IMR-90 (cell line): ENCODE data around the gene IL11. TPM values are rescaled to one million over a fixed set of nuclear protein-coding genes. Genes with fewer than 3 reads are reported as not detected.
A peak's percentile ranks its signal among the peaks of the same experiment; 100 is the strongest.

Experiments used
- ATAC-seq: fragments of 200-7000 bp; cut with Tn5 transposase; 2 replicates; pipeline ENCODE4 v1.9.1; 2020; ENCODE audit warnings: low read depth, mild to moderate bottlenecking, moderate library complexity
- BruUV-seq: library from RNA; stranded (reverse); fragments of 400-500 nt; replicated peaks from 2 replicates; lab custom pipeline; 2021; lab: Mats Ljungman, UMichigan
- CTCF ChIA-PET: fragments of 300-600 bp; formaldehyde crosslinking; extraction: SDS; loops from one replicate; lab custom pipeline; 2021; ENCODE audit warnings: antibody characterized with exemption; lab: Yijun Ruan, JAX
- POLR2A ChIA-PET: fragments of 300-600 bp; sonication (Branson Sonifier 250); formaldehyde crosslinking; loops from one replicate; lab custom pipeline; 2022; ENCODE audit warnings: antibody characterized with exemption; ENCODE audit not compliant: unreplicated experiment; lab: Charles Lee
- DNase-seq: peaks from one replicate; pipeline ENCODE4 v3.0.0; 2013
- H2AFZ ChIP-seq: replicated peaks from 2 replicates; pipeline ENCODE3; 2013; ENCODE audit warnings: low read length, mild to moderate bottlenecking; ENCODE audit not compliant: poor library complexity
- H2AK5ac ChIP-seq: 2 replicates; pipeline ENCODE4 v1.6.1; 2013; ENCODE audit warnings: low read depth, low read length, inconsistent platforms
- H2AK9ac ChIP-seq: replicated peaks from 2 replicates; pipeline ENCODE3; 2013; ENCODE audit warnings: mild to moderate bottlenecking, low read depth, low read length, moderate library complexity; ENCODE audit not compliant: poor library complexity
- H2BK120ac ChIP-seq: 2 replicates; pipeline ENCODE4 v1.6.1; 2013; ENCODE audit warnings: low read depth, low read length, inconsistent platforms
- H2BK15ac ChIP-seq: 3 replicates; pipeline ENCODE4 v1.6.1; 2013; ENCODE audit warnings: low read depth, low read length, inconsistent platforms
- H2BK20ac ChIP-seq: 2 replicates; pipeline ENCODE4 v1.6.1; 2013; ENCODE audit warnings: low read depth, mild to moderate bottlenecking, inconsistent platforms, low read length, moderate library complexity
- H2BK5ac ChIP-seq: 2 replicates; pipeline ENCODE4 v1.6.1; 2013; ENCODE audit warnings: mild to moderate bottlenecking, low read depth, low read length, inconsistent platforms; ENCODE audit not compliant: poor library complexity, severe bottlenecking
- H3K14ac ChIP-seq: replicated peaks from 2 replicates; pipeline ENCODE4 v1.6.1; 2013; ENCODE audit warnings: low read depth, low read length, inconsistent platforms
- H3K18ac ChIP-seq: 2 replicates; pipeline ENCODE4 v1.6.1; 2013; ENCODE audit warnings: low read depth, low read length, control low read depth
- H3K23ac ChIP-seq: 2 replicates; pipeline ENCODE4 v1.6.1; 2013; ENCODE audit warnings: low read depth, low read length, inconsistent platforms
- H3K27ac ChIP-seq: 2 replicates; pipeline ENCODE4 v1.5.1; 2013; ENCODE audit warnings: mild to moderate bottlenecking, control low read depth, low read length; ENCODE audit not compliant: insufficient read depth
- H3K27me3 ChIP-seq: 2 replicates; pipeline ENCODE4 v1.6.1; 2013; ENCODE audit warnings: low read length; ENCODE audit not compliant: control insufficient read depth, insufficient read depth
- H3K36me3 ChIP-seq: 2 replicates; pipeline ENCODE4 v1.6.1; 2013; ENCODE audit warnings: low read length, mixed read lengths; ENCODE audit not compliant: control insufficient read depth, insufficient read depth
- H3K4ac ChIP-seq: 2 replicates; pipeline ENCODE4 v1.6.1; 2013; ENCODE audit warnings: low read depth, low read length, inconsistent platforms
- H3K4me1 ChIP-seq: 2 replicates; pipeline ENCODE4 v1.6.1; 2013; ENCODE audit warnings: low read length, mixed read lengths; ENCODE audit not compliant: control insufficient read depth, insufficient read depth
- H3K4me2 ChIP-seq: 2 replicates; pipeline ENCODE4 v1.6.1; 2013; ENCODE audit warnings: low read depth, mild to moderate bottlenecking, control low read depth, low read length, moderate library complexity
- H3K4me3 ChIP-seq: 2 replicates; pipeline ENCODE4 v1.5.1; 2013; ENCODE audit warnings: low read depth, mild to moderate bottlenecking, control low read depth, low read length, moderate library complexity; ENCODE audit not compliant: insufficient read depth
- H3K56ac ChIP-seq: 2 replicates; pipeline ENCODE4 v1.6.1; 2013; ENCODE audit warnings: low read length, inconsistent platforms; ENCODE audit not compliant: insufficient read depth; ENCODE audit errors: extremely low read depth
- H3K79me1 ChIP-seq, 2 experiments: 2 replicates each; pipeline ENCODE4 v1.6.1; 2013; ENCODE audit warnings: low read length in 2 of 2, inconsistent platforms in 1 of 2, low read depth in 1 of 2
- H3K9ac ChIP-seq: 2 replicates; pipeline ENCODE4 v1.6.1; 2013; ENCODE audit warnings: low read depth, low read length, control low read depth
- H3K9me1 ChIP-seq: 2 replicates; pipeline ENCODE4 v1.6.1; 2013; ENCODE audit warnings: low read length, inconsistent platforms; ENCODE audit not compliant: insufficient read depth
- H3K9me3 ChIP-seq: 2 replicates; pipeline ENCODE4 v1.6.1; 2013; ENCODE audit warnings: low read length; ENCODE audit not compliant: control insufficient read depth, insufficient read depth
- H4K20me1 ChIP-seq: 2 replicates; pipeline ENCODE4 v1.6.1; 2013; ENCODE audit warnings: low read length, inconsistent platforms; ENCODE audit not compliant: insufficient read depth
- H4K5ac ChIP-seq: 2 replicates; pipeline ENCODE4 v1.6.1; 2013; ENCODE audit warnings: mild to moderate bottlenecking, low read depth, low read length, control low read depth
- H4K8ac ChIP-seq, 2 experiments: 2 replicates each; pipeline ENCODE4 v1.6.1; 2013; ENCODE audit warnings: low read depth in 2 of 2, low read length in 2 of 2, control low read depth in 1 of 2, inconsistent platforms in 1 of 2
- H4K91ac ChIP-seq: 2 replicates; pipeline ENCODE4 v1.6.1; 2013; ENCODE audit warnings: low read depth, low read length, inconsistent platforms; ENCODE audit not compliant: insufficient read depth
- MAZ ChIP-seq: IDR thresholded peaks from 2 replicates; pipeline ENCODE4 v1.6.1; 2012; ENCODE audit warnings: low read depth, mild to moderate bottlenecking, low read length, improper control_type of control experiment, moderate library complexity, borderline replicate concordance
- RCOR1 ChIP-seq: IDR thresholded peaks from 2 replicates; pipeline ENCODE4 v1.6.1; 2012; ENCODE audit warnings: mild to moderate bottlenecking, low read length, improper control_type of control experiment; ENCODE audit not compliant: insufficient replicate concordance
- WGBS, 2 experiments: methylation state at CpG; one replicate each; pipeline versions ENCODE4 v1.1.5 to v1.1.7; 2013; ENCODE audit warnings: missing lambda C conversion rate in 2 of 2; ENCODE audit not compliant: insufficient read length in 1 of 2; ENCODE audit errors: extremely low coverage in 2 of 2; 5-methylcytosine and 5-hydroxymethylcytosine counted together
- dilution Hi-C: fragments of 300-500 bp; cut with HindIII; formaldehyde crosslinking; loops from one replicate; pipeline ENCODE4 v1.14.3; 2018; ENCODE audit warnings: low sequenced_read_pairs; ENCODE audit not compliant: unreplicated experiment
- in situ Hi-C: fragments of 300-500 bp; cut with MboI; formaldehyde crosslinking; loops from 3 replicates; pipeline ENCODE4 v1.14.3; 2019; ENCODE audit warnings: low sequenced_read_pairs, inconsistent platforms, mixed read lengths
- intact Hi-C: fragments of 100-400 bp; cut with micrococcal nuclease; formaldehyde crosslinking; loops from 2 replicates; pipeline ENCODE4 v1.10.0; 2022
- polyA plus RNA-seq, 3 experiments: library from polyadenylated mRNA; depleted of rRNA; stranded (reverse); fragments of >200 nt; gene quantifications; 2 replicates each; pipeline ENCODE4 v1.2.3, GENCODE V29; 2012; ENCODE audit warnings: low replicate concordance in 1 of 3
- total RNA-seq: library from RNA; depleted of rRNA; stranded (reverse); fragments of >200 nt; gene quantifications from 2 replicates; pipeline ENCODE4 v1.2.3, GENCODE V29; 2012

The IL11 gene
- total and polyA plus RNA-seq, 2 of the 4 experiments (the other 2 are of a cell fraction) = 14.3 to 33.6 TPM

DNA sequence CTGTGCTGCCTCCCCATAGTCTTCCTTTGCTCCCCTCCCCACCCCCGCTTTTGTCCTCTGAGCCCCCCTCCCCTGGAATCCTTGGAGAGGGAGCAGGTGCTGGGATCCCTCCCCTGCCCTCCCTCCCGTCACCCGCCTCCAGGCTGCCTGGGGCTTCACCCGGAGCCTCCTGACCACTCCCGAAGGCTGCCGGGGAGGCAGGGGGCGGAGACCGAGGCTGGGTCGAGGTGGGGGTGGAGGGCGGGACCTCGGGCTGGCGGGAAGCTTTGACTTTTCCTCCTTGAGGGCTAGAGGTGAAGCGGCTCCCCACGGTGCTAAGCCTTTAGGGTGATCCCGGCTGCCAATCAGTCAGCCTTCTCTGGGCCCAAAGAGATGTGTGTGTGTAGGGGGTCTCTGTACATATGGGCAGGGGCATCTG lies 29.1 kb downstream of the IL11 start:
- Histone ChIP-seq H3K4me3 (peak overlapping the region; percentile 87), H4K5ac (no peak overlapping the region), H2AFZ (peak overlapping the region; percentile 32), H4K20me1 (peaks cover 6% of the 10 kb centered on the region), H3K4ac (no peak overlapping the region), H3K9me3 (no peaks in the 10 kb centered on the region), H3K23ac (no peak overlapping the region), H3K79me1 (peaks cover 4 to 17% of the 10 kb centered on the region in 2 experiments; a peak in 3 of 4 replicates), H3K56ac (no peak overlapping the region), H3K4me2 (peak overlapping the region; percentile 95), H2BK120ac (no peak overlapping the region), H2AK5ac (peak overlapping the region; percentile 58; the same call in 1 of the 2 replicates), H3K27me3 (no peaks in the 10 kb centered on the region), H3K4me1 (peaks cover 13% of the 10 kb centered on the region), H3K9ac (peak overlapping the region; percentile 20; the same call in 1 of the 2 replicates), H2BK5ac (no peak overlapping the region), H3K9me1 (peaks cover 10% of the 10 kb centered on the region; the same call in 1 of the 2 replicates), H4K8ac (no peak overlapping the region), H3K18ac (no peak overlapping the region), H4K91ac (no peak overlapping the region), H2BK20ac (no peak overlapping the region), H3K27ac (no peak overlapping the region; the same call in 1 of the 2 replicates), H3K14ac (peak overlapping the region; percentile 66; the same call in 1 of the 2 replicates), H2AK9ac (peak overlapping the region; percentile 55), H3K36me3 (peaks cover 13% of the 10 kb centered on the region; the same call in 1 of the 2 replicates), H2BK15ac (no peak overlapping the region)
- in situ Hi-C loops (no loop called here), dilution Hi-C loops (no loop called here), intact Hi-C loops (no loop called here)
- no TSS peak for BruUV-seq
- no peak for TF ChIP-seq RCOR1
- 0 out of 2 replicates have a peak, but pooled peaks have one; percentile 7 for TF ChIP-seq MAZ
- WGBS, 2 experiments = 0% methylated on average over 5 of the region's 15 CpGs; no CpG with 5 or more reads in 1 of the 2 experiments
- ATAC-seq (peak; percentile 6; the same call in 1 of the 2 replicates), DNase-seq (peak; percentile 33)
- POLR2A ChIA-PET = no interaction called here
- CTCF ChIA-PET = no interaction called here
